ENCODE data around the gene ALLC.

ALLC gene

GRCh38 chr2:3641181-3641580 lies 16.8 kb upstream of the ALLC start:
- Mint-ChIP-seq H3K4me3 (no peak overlapping the region), H3K36me3 (no peaks in the 10 kb centered on the region), H3K9me3 (no peaks in the 10 kb centered on the region), H3K27me3 (peaks cover 4% of the 10 kb centered on the region), H3K4me1 (no peaks in the 10 kb centered on the region), H3K27ac (no peak overlapping the region)
- no peak for DNase-seq (ENCODE audit: low spot score in 2 of 2)
- no peak for ATAC-seq (ENCODE audit: low read depth)

GRCh38 chr2:3641841-3642421 lies 16.1 kb upstream of the ALLC start:
- ATAC-seq (ENCODE audit: low read depth): no peak
- Mint-ChIP-seq H3K4me3 (no peak overlapping the region), H3K4me1 (no peaks in the 10 kb centered on the region), H3K9me3 (no peaks in the 10 kb centered on the region), H3K27ac (no peak overlapping the region), H3K36me3 (no peaks in the 10 kb centered on the region), H3K27me3 (peaks cover 2% of the 10 kb centered on the region)
- DNase-seq (ENCODE audit: low spot score in 2 of 2): no peak

- Mint-ChIP-seq H3K27me3 (peaks cover 4% of the 10 kb centered on the region), H3K4me1 (no peaks in the 10 kb centered on the region), H3K9me3 (no peaks in the 10 kb centered on the region), H3K36me3 (no peaks in the 10 kb centered on the region), H3K27ac (no peak overlapping the region), H3K4me3 (no peak overlapping the region)
- ATAC-seq (ENCODE audit: low read depth): no peak
- no peak for DNase-seq (ENCODE audit: low spot score in 2 of 2)
Measured at GRCh38 chr2:3642521-3643215, 15.3 kb upstream of the ALLC start.

GRCh38 chr2:3643371-3644245 lies 14.4 kb upstream of the ALLC start:
- no peak overlapping the region for H3K27ac Mint-ChIP-seq
- H3K36me3 Mint-ChIP-seq: no peaks in the 10 kb centered on the region
- DNase-seq (ENCODE audit: low spot score in 2 of 2) (no peak), ATAC-seq (ENCODE audit: low read depth) (no peak)
- H3K27me3 Mint-ChIP-seq: peaks cover 4% of the 10 kb centered on the region
- H3K4me3 Mint-ChIP-seq: no peak overlapping the region
- H3K9me3 Mint-ChIP-seq: no peaks in the 10 kb centered on the region
- H3K4me1 Mint-ChIP-seq: no peaks in the 10 kb centered on the region

- Mint-ChIP-seq H3K4me1 (no peaks in the 10 kb centered on the region), H3K27me3 (peaks cover 2% of the 10 kb centered on the region), H3K27ac (no peak overlapping the region), H3K4me3 (no peak overlapping the region), H3K36me3 (no peaks in the 10 kb centered on the region), H3K9me3 (no peaks in the 10 kb centered on the region)
- DNase-seq (ENCODE audit: low spot score in 2 of 2): no peak
- no peak for ATAC-seq (ENCODE audit: low read depth)
Measured at GRCh38 chr2:3644246-3644525, 13.8 kb upstream of the ALLC start.

DNA sequence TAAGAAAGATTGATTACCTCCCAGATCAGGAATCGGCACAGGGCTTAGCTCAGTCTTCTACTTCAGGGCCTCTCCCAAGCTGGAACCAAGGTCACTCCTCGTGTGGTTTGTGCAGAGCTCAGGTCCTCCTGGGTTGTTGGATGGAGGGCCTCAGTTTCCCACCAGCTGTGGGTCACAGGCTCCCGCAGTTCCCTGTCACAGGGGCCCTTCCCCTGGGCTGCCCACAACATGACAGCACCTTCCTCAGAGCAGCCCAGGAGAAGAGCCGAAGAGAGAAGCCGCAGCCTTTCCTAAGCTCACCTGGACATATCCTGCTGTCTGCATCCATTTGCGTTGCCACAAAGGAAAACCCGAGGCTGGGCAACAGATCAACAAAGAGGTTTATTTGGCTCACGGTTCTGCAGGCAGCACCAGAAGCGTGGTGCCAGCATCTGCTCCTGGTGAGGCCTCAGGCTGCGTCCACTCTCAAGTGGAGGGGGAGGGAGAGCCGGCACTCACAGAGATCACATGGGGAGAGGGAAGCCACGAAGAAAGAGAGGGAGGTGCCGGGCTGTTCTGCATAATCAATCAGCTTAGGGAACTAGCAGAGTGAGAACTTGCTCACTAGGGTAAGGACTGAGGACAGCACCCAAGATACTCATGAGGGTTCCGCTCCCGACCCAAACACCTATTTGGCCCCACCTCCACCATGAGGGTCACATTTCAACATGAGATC lies 13.0 kb upstream of the ALLC start:
- ATAC-seq (ENCODE audit: low read depth) (no peak), DNase-seq (ENCODE audit: low spot score in 2 of 2) (no peak)
- Mint-ChIP-seq H3K27ac (no peak overlapping the region), H3K4me3 (no peak overlapping the region), H3K27me3 (peaks cover 4% of the 10 kb centered on the region), H3K36me3 (no peaks in the 10 kb centered on the region), H3K4me1 (no peaks in the 10 kb centered on the region), H3K9me3 (no peaks in the 10 kb centered on the region)

GRCh38 chr2:3645745-3646389 lies 12.1 kb upstream of the ALLC start:
- Mint-ChIP-seq H3K27me3 (peaks cover 4% of the 10 kb centered on the region), H3K36me3 (no peaks in the 10 kb centered on the region)
- DNase-seq (ENCODE audit: low spot score in 2 of 2): no peak

DNA sequence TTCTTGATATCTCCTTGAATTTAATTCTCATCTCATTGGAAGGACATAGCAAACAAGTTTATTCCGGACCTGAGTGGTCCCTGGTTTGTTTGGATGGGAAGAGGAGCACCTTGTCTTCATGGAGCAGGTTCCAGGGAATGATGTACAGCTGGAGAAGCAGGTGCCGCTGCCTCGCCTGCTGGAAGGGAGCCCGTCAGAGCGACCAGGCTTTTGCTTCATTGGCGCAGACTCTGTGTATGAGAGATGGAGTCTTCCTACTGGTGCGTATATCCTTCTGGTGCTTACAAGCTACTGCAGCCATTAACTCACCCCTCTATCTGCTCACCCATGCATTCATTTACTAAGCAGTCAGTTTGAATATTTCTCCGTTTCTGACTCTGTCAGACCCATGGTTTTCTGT lies 11.6 kb upstream of the ALLC start:
- H3K27me3 Mint-ChIP-seq: peaks cover 4% of the 10 kb centered on the region
- H3K4me3 Mint-ChIP-seq: no peak overlapping the region
- H3K4me1 Mint-ChIP-seq: peaks cover 7% of the 10 kb centered on the region
- ATAC-seq (ENCODE audit: low read depth) (no peak), DNase-seq (ENCODE audit: low spot score in 2 of 2) (no peak)
- H3K36me3 Mint-ChIP-seq: no peaks in the 10 kb centered on the region
- H3K9me3 Mint-ChIP-seq: no peaks in the 10 kb centered on the region
- H3K27ac Mint-ChIP-seq: no peak overlapping the region

More at GRCh38 chr2:3645745-3646389, 12.1 kb upstream of the ALLC start:
- H3K4me3 Mint-ChIP-seq: no peak overlapping the region
- peaks cover 2% of the 10 kb centered on the region for H3K4me1 Mint-ChIP-seq
- H3K27ac Mint-ChIP-seq: no peak overlapping the region
- no peaks in the 10 kb centered on the region for H3K9me3 Mint-ChIP-seq
- no peak for ATAC-seq (ENCODE audit: low read depth)

DNA sequence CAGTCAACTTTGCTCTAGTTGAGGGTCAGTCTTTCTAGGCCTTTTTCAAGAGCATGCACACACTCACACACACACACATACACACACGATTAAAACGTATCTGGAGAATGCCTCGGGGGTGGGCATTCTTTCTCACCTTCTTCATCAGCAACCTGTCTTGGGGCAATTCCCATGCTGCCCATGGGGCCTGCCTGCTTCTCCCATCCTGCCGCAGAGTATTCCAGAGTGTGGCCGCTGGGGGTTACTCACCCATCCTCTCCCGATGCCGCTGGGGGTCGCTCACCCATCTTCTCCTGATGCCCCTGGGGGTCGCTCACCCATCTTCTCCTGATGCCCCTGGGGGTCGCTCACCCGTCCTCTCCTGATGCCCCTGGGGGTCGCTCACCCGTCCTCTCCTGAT lies 10.8 kb upstream of the ALLC start:
- peaks cover 4% of the 10 kb centered on the region for H3K27me3 Mint-ChIP-seq

GRCh38 chr2:3647831-3648651 lies 10.0 kb upstream of the ALLC start:
- ATAC-seq (ENCODE audit: low read depth): no peak
- Mint-ChIP-seq H3K9me3 (no peaks in the 10 kb centered on the region), H3K27ac (no peak overlapping the region), H3K4me3 (no peak overlapping the region), H3K4me1 (peaks cover 13% of the 10 kb centered on the region), H3K27me3 (peaks cover 4% of the 10 kb centered on the region), H3K36me3 (no peaks in the 10 kb centered on the region)
- DNase-seq (ENCODE audit: low spot score in 2 of 2): no peak

More for the DNA sequence above, 10.8 kb upstream of the ALLC start:
- ATAC-seq (ENCODE audit: low read depth): no peak
- Mint-ChIP-seq H3K36me3 (no peaks in the 10 kb centered on the region), H3K4me3 (no peak overlapping the region), H3K9me3 (no peaks in the 10 kb centered on the region), H3K4me1 (peaks cover 13% of the 10 kb centered on the region), H3K27ac (no peak overlapping the region)
- DNase-seq (ENCODE audit: low spot score in 2 of 2): no peak

GRCh38 chr2:3648652-3649177 lies 9.3 kb upstream of the ALLC start:
- Mint-ChIP-seq H3K27ac (no peak overlapping the region), H3K36me3 (no peaks in the 10 kb centered on the region), H3K27me3 (peaks cover 4% of the 10 kb centered on the region), H3K4me3 (no peak overlapping the region), H3K9me3 (no peaks in the 10 kb centered on the region), H3K4me1 (peaks cover 13% of the 10 kb centered on the region)
- ATAC-seq (ENCODE audit: low read depth) (no peak), DNase-seq (ENCODE audit: low spot score in 2 of 2) (no peak)

- Mint-ChIP-seq H3K4me1 (peaks cover 13% of the 10 kb centered on the region), H3K9me3 (no peaks in the 10 kb centered on the region), H3K27me3 (peaks cover 4% of the 10 kb centered on the region), H3K27ac (no peak overlapping the region), H3K4me3 (no peak overlapping the region), H3K36me3 (no peaks in the 10 kb centered on the region)
- DNase-seq (ENCODE audit: low spot score in 2 of 2) (no peak), ATAC-seq (ENCODE audit: low read depth) (no peak)
Measured at GRCh38 chr2:3649581-3649980, 8.4 kb upstream of the ALLC start.

All from memory B cell (primary cell).